HepG2 (cell line): Measurements from ENCODE around the gene SH3YL1. TPM values are rescaled to one million over a fixed set of nuclear protein-coding genes. Genes with fewer than 3 reads are reported as not detected.
A peak's percentile ranks its signal among the peaks of the same experiment; 100 is the strongest.

Source experiments
- ARID3A ChIP-seq: IDR thresholded peaks from 2 replicates; pipeline ENCODE4 v1.6.1; 2012; ENCODE audit warnings: low read depth, low read length, improper control_type of control experiment
- CCAR2 ChIP-seq: fragments of 200-400 bp; formaldehyde crosslinking; optimal IDR thresholded peaks from 2 replicates; pipeline ENCODE3; 2018; ENCODE audit warnings: low read depth, mild to moderate bottlenecking, low read length, moderate library complexity
- EED ChIP-seq: sonication (generic); formaldehyde crosslinking; IDR thresholded peaks from 2 replicates; pipeline ENCODE4 v1.5.0; 2020; ENCODE audit warnings: mild to moderate bottlenecking, missing genetic modification reagents
- HMGA1 ChIP-seq: sonication (generic); formaldehyde crosslinking; conservative IDR thresholded peaks from 2 replicates; pipeline ENCODE4 v1.4.0; 2020; ENCODE audit warnings: missing genetic modification reagents
- IKZF1 ChIP-seq: fragments of 450-650 bp; IDR thresholded peaks from 2 replicates; pipeline ENCODE4 v1.7.1; 2016
- IRF9 ChIP-seq: sonication (generic); formaldehyde crosslinking; IDR thresholded peaks from 2 replicates; pipeline ENCODE4 v1.8.0; 2022; ENCODE audit warnings: missing genetic modification reagents, mild to moderate bottlenecking, borderline replicate concordance
- MLLT10 ChIP-seq: sonication (generic); formaldehyde crosslinking; IDR thresholded peaks from 2 replicates; pipeline ENCODE4 v1.4.0; 2020; ENCODE audit warnings: missing genetic modification reagents
- PHF8 ChIP-seq: sonication (generic); formaldehyde crosslinking; IDR thresholded peaks from 2 replicates; pipeline ENCODE4 v1.5.0; 2020; ENCODE audit warnings: missing genetic modification reagents
- RARA ChIP-seq: IDR thresholded peaks from 2 replicates; pipeline ENCODE4 v1.6.1; 2016; ENCODE audit warnings: missing genetic modification reagents, missing compliant biosample characterization
- SMAD1 ChIP-seq: sonication (generic); formaldehyde crosslinking; IDR thresholded peaks from 2 replicates; pipeline ENCODE4 v1.4.0; 2020; ENCODE audit warnings: missing genetic modification reagents, low read depth, mild to moderate bottlenecking, borderline replicate concordance
- XBP1 ChIP-seq: sonication (generic); formaldehyde crosslinking; IDR thresholded peaks from 2 replicates; pipeline ENCODE4 v1.5.0; 2020; ENCODE audit warnings: missing genetic modification reagents
- ZFP36L2 ChIP-seq: sonication (generic); formaldehyde crosslinking; IDR thresholded peaks from 2 replicates; pipeline ENCODE4 v1.4.0; 2020; ENCODE audit warnings: missing genetic modification reagents
- ZNF12 ChIP-seq: sonication (generic); formaldehyde crosslinking; IDR thresholded peaks from 2 replicates; pipeline ENCODE4 v1.5.0; 2020; ENCODE audit warnings: missing genetic modification reagents
- ZNF17 ChIP-seq: sonication (generic); formaldehyde crosslinking; IDR thresholded peaks from 2 replicates; pipeline ENCODE4 v1.5.0; 2020; ENCODE audit warnings: mild to moderate bottlenecking, missing genetic modification reagents
- ZNF20 ChIP-seq: sonication (generic); formaldehyde crosslinking; IDR thresholded peaks from 2 replicates; pipeline ENCODE4 v1.4.0; 2020; ENCODE audit warnings: mild to moderate bottlenecking, moderate library complexity, missing genetic modification reagents
- ZNF263 ChIP-seq: sonication (generic); formaldehyde crosslinking; IDR thresholded peaks from 2 replicates; pipeline ENCODE4 v1.4.0; 2020; ENCODE audit warnings: missing genetic modification reagents
- ZNF512 ChIP-seq: sonication (generic); formaldehyde crosslinking; IDR thresholded peaks from 2 replicates; pipeline ENCODE4 v1.4.0; 2020; ENCODE audit warnings: mild to moderate bottlenecking, missing genetic modification reagents
- ZNF740 ChIP-seq: sonication (generic); formaldehyde crosslinking; IDR thresholded peaks from 2 replicates; pipeline ENCODE4 v1.4.0; 2020; ENCODE audit warnings: missing genetic modification reagents
- ZZZ3 ChIP-seq: sonication (generic); formaldehyde crosslinking; IDR thresholded peaks from 2 replicates; pipeline ENCODE4 v1.4.0; 2020; ENCODE audit warnings: missing genetic modification reagents, mild to moderate bottlenecking, borderline replicate concordance
- polyA plus RNA-seq, 8 experiments: library from polyadenylated mRNA; depleted of rRNA in 3 of 8; stranded (reverse) in 7 of 8; unstranded in 1 of 8; fragments of >200 nt; fragmentation: Illumina TruSeq in 4 of 8; extraction: Trizol in 4 of 8; gene quantifications; 2 replicates each; pipeline versions ENCODE4 v1.2.1 to v1.2.3, GENCODE V29; 2011 to 2016; ENCODE audit warnings: low read depth in 4 of 8, missing spikeins in 1 of 8, mixed read lengths in 1 of 8; ENCODE audit not compliant: insufficient read depth in 1 of 8
- total RNA-seq, 5 experiments: library from RNA; depleted of rRNA; stranded (reverse); fragments of >200 nt; fragmentation: Illumina TruSeq; extraction: Trizol; gene quantifications; 2 replicates each; pipeline ENCODE4 v1.2.3, GENCODE V29; 2016; ENCODE audit warnings: low read depth in 1 of 5
- TF ChIP-seq, protein P1 (sequence below): sonication (generic); formaldehyde crosslinking; IDR thresholded peaks from 2 replicates; pipeline ENCODE4 v1.8.0; 2022; ENCODE audit warnings: mild to moderate bottlenecking, missing genetic modification reagents; ENCODE audit not compliant: insufficient replicate concordance
- TF ChIP-seq, protein P2 (sequence below): sonication (generic); formaldehyde crosslinking; conservative IDR thresholded peaks from 2 replicates; pipeline ENCODE4 v1.8.0; 2022; ENCODE audit warnings: low read depth, missing genetic modification reagents

Gene SH3YL1
- total and polyA plus RNA-seq, 2 of the 13 experiments (the other 11 are each of a cell fraction or from before 2014, with no cell fraction given), result 13.0 to 48.2 TPM

GRCh38 chr2:249538-250042, 14.2 kb downstream of the SH3YL1 start (continued):
- no peak for TF ChIP-seq ZNF512 (CRISPR knock-in tag)
- TF ChIP-seq ZNF740 (CRISPR knock-in tag), result no peak
- TF ChIP-seq HMGA1 (CRISPR knock-in tag), result no peak
- no peak for TF ChIP-seq ZFP36L2 (CRISPR knock-in tag)
- no peak for TF ChIP-seq IRF9
- no peak for TF ChIP-seq XBP1 (CRISPR knock-in tag)
- TF ChIP-seq ZNF12, result peak; percentile 79; the same call in 1 of the 2 replicates
- TF ChIP-seq PHF8 (CRISPR knock-in tag), result peak; percentile 55
- TF ChIP-seq, protein P1, sequence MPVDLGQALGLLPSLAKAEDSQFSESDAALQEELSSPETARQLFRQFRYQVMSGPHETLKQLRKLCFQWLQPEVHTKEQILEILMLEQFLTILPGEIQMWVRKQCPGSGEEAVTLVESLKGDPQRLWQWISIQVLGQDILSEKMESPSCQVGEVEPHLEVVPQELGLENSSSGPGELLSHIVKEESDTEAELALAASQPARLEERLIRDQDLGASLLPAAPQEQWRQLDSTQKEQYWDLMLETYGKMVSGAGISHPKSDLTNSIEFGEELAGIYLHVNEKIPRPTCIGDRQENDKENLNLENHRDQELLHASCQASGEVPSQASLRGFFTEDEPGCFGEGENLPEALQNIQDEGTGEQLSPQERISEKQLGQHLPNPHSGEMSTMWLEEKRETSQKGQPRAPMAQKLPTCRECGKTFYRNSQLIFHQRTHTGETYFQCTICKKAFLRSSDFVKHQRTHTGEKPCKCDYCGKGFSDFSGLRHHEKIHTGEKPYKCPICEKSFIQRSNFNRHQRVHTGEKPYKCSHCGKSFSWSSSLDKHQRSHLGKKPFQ (CRISPR knock-in tag), result no peak
- peak; percentile 72; the same call in 1 of the 2 replicates for TF ChIP-seq ZZZ3 (CRISPR knock-in tag)
- TF ChIP-seq CCAR2, result no peak
- TF ChIP-seq ARID3A, result peak; percentile 62; the same call in 1 of the 2 replicates
- no peak for TF ChIP-seq ZNF20 (CRISPR knock-in tag)
- no peak for TF ChIP-seq MLLT10
- no peak for TF ChIP-seq EED (CRISPR knock-in tag)
- TF ChIP-seq, protein P2, sequence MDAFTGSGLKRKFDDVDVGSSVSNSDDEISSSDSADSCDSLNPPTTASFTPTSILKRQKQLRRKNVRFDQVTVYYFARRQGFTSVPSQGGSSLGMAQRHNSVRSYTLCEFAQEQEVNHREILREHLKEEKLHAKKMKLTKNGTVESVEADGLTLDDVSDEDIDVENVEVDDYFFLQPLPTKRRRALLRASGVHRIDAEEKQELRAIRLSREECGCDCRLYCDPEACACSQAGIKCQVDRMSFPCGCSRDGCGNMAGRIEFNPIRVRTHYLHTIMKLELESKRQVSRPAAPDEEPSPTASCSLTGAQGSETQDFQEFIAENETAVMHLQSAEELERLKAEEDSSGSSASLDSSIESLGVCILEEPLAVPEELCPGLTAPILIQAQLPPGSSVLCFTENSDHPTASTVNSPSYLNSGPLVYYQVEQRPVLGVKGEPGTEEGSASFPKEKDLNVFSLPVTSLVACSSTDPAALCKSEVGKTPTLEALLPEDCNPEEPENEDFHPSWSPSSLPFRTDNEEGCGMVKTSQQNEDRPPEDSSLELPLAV (CRISPR knock-in tag), result no peak
- TF ChIP-seq SMAD1 (CRISPR knock-in tag), result no peak
- TF ChIP-seq ZNF263 (CRISPR knock-in tag), result peak; percentile 49; the same call in 1 of the 2 replicates
- TF ChIP-seq IKZF1, result no peak
- TF ChIP-seq ZNF17, result no peak
- peak; percentile 98 for TF ChIP-seq RARA
